Raji (cell line): ENCODE results near the gene UBLCP1.

Experiments
- POLR2A ChIP-seq: IDR thresholded peaks from 2 replicates; pipeline ENCODE4 v1.6.1; 2011; ENCODE audit warnings: low read depth, low read length, control low read depth; ENCODE audit not compliant: insufficient read depth

Gene UBLCP1

GRCh38 chr5:159301466-159301865 lies 38.4 kb downstream of the UBLCP1 start:
- no peak for TF ChIP-seq POLR2A

GRCh38 chr5:159303286-159303685 lies 40.2 kb downstream of the UBLCP1 start:
- no peak for TF ChIP-seq POLR2A

GRCh38 chr5:159304961-159305595 lies 42.0 kb downstream of the UBLCP1 start:
- no peak for TF ChIP-seq POLR2A

GRCh38 chr5:159309689-159310433 lies 46.8 kb downstream of the UBLCP1 start:
- TF ChIP-seq POLR2A = no peak

GRCh38 chr5:159310511-159310910 lies 47.4 kb downstream of the UBLCP1 start:
- no peak for TF ChIP-seq POLR2A

- no peak for TF ChIP-seq POLR2A
These were observed 48.0 kb downstream of the UBLCP1 start for GRCh38 chr5:159311063-159311462.

- TF ChIP-seq POLR2A = no peak
These were observed 50.1 kb downstream of the UBLCP1 start for GRCh38 chr5:159313197-159313596.

- no peak for TF ChIP-seq POLR2A
These were observed 53.7 kb downstream of the UBLCP1 start for GRCh38 chr5:159316519-159317383.

- TF ChIP-seq POLR2A = no peak
These were observed 54.8 kb downstream of the UBLCP1 start for GRCh38 chr5:159317849-159318248.

GRCh38 chr5:159318448-159318847 lies 55.4 kb downstream of the UBLCP1 start:
- TF ChIP-seq POLR2A = no peak

- TF ChIP-seq POLR2A = no peak
These were observed 56.3 kb downstream of the UBLCP1 start for GRCh38 chr5:159319363-159319762.

GRCh38 chr5:159319832-159320231 lies 56.7 kb downstream of the UBLCP1 start:
- TF ChIP-seq POLR2A = no peak

- TF ChIP-seq POLR2A = no peak
These were observed 59.1 kb downstream of the UBLCP1 start for GRCh38 chr5:159322180-159322579.

GRCh38 chr5:159324102-159324755 lies 61.1 kb downstream of the UBLCP1 start:
- no peak for TF ChIP-seq POLR2A

GRCh38 chr5:159324986-159325385 lies 61.9 kb downstream of the UBLCP1 start:
- no peak for TF ChIP-seq POLR2A
